Stimulated activated CD4-positive, alpha-beta T cell treated with anti-CD3 and anti-CD28 coated beads, TNF-alpha, amount 100 ng/mL, for 4 hours (primary cell): ENCODE data around the gene CAMSAP2.

Source experiments
- DNase-seq, 3 experiments: peaks; one replicate each; pipeline ENCODE4 v3.0.0-alpha.2; 2020; ENCODE audit warnings: low read depth in 3 of 3

CAMSAP2 gene

GRCh38 chr1:200885623-200886402 is 147.1 kb downstream of the CAMSAP2 start:
- DNase-seq: no peak

- DNase-seq: no peak
Measured at GRCh38 chr1:200886594-200886993, 147.9 kb downstream of the CAMSAP2 start.

GRCh38 chr1:200887036-200887435 is 148.3 kb downstream of the CAMSAP2 start:
- DNase-seq: no peak

GRCh38 chr1:200887772-200888348 is 149.2 kb downstream of the CAMSAP2 start:
- no peak for DNase-seq

- DNase-seq: peak in 1 of 3 experiments; percentile 22
Measured at GRCh38 chr1:200888349-200888838, 149.7 kb downstream of the CAMSAP2 start.

GRCh38 chr1:200889571-200889970 is 150.9 kb downstream of the CAMSAP2 start:
- DNase-seq: no peak

- DNase-seq: no peak
Measured at GRCh38 chr1:200890027-200890426, 151.3 kb downstream of the CAMSAP2 start.

- DNase-seq: no peak
Measured at GRCh38 chr1:200890818-200891773, 152.4 kb downstream of the CAMSAP2 start.

- no peak for DNase-seq
Measured at GRCh38 chr1:200891774-200892157, 153.1 kb downstream of the CAMSAP2 start.

GRCh38 chr1:200892546-200892945 is 153.9 kb downstream of the CAMSAP2 start:
- DNase-seq: no peak

GRCh38 chr1:200892958-200893357 is 154.3 kb downstream of the CAMSAP2 start:
- no peak for DNase-seq

GRCh38 chr1:200893411-200893901 is 154.8 kb downstream of the CAMSAP2 start:
- no peak for DNase-seq

GRCh38 chr1:200894712-200895442 is 156.2 kb downstream of the CAMSAP2 start, which contains the start of gene INAVA:
INAVA (plus strand) TSS chr1:200894900; CDS start chr1:200898401, 3,501 bp downstream.
- DNase-seq: no peak

- DNase-seq: no peak
Measured at GRCh38 chr1:200895443-200895789, 156.7 kb downstream of the CAMSAP2 start.

- DNase-seq: no peak
Measured at GRCh38 chr1:200895801-200896530, 157.3 kb downstream of the CAMSAP2 start.

- no peak for DNase-seq
Measured at GRCh38 chr1:200896531-200897196, 158.0 kb downstream of the CAMSAP2 start.

- DNase-seq: no peak
Measured at GRCh38 chr1:200897259-200897658, 158.6 kb downstream of the CAMSAP2 start.

GRCh38 chr1:200899015-200899386 is 160.3 kb downstream of the CAMSAP2 start:
- DNase-seq: no peak

- no peak for DNase-seq
Measured at GRCh38 chr1:200899451-200899915, 160.8 kb downstream of the CAMSAP2 start.
